DMS79 treated with DMSO at 0.1 percent for 48 hours (cell line): ENCODE measurements around the gene NAIF1.
"Not testable (repeated sequence)": the region's sequence is repeated elsewhere in the genome, so short reads cannot be mapped to it uniquely, and the experiment has no call there.

Experiments
- DNase-seq: peaks from one replicate; lab custom pipeline; 2025; lab: John Stamatoyannopoulos, UW

NAIF1 gene

GRCh38 chr9:128085943-128086342, 18.8 kb upstream of the NAIF1 start:
- no peak for DNase-seq

- no peak for DNase-seq
Observed at GRCh38 chr9:128084746-128085145, 17.6 kb upstream of the NAIF1 start.

- DNase-seq = no peak
Observed at GRCh38 chr9:128082151-128082550, 15.0 kb upstream of the NAIF1 start.

GRCh38 chr9:128081056-128081455, 13.9 kb upstream of the NAIF1 start:
- DNase-seq = no peak

- DNase-seq = no peak
Observed at GRCh38 chr9:128080206-128080605, 13.1 kb upstream of the NAIF1 start.

- DNase-seq = no peak
Observed at GRCh38 chr9:128078504-128079434, 11.6 kb upstream of the NAIF1 start.

- no peak for DNase-seq
Observed at GRCh38 chr9:128077847-128078503, 10.9 kb upstream of the NAIF1 start.

- DNase-seq = no peak
Observed at GRCh38 chr9:128073253-128073886, 6.2 kb upstream of the NAIF1 start.

GRCh38 chr9:128072144-128073021, 5.3 kb upstream of the NAIF1 start:
- DNase-seq = peak; percentile 83

GRCh38 chr9:128071475-128071874, 4.4 kb upstream of the NAIF1 start:
- not testable (repeated sequence) for DNase-seq

- no peak for DNase-seq
Observed at GRCh38 chr9:128070874-128071273, 3.8 kb upstream of the NAIF1 start.

GRCh38 chr9:128068386-128069205, 1.5 kb upstream of the NAIF1 start:
- DNase-seq = peak; percentile 47

- DNase-seq = peak; percentile 97
Observed at GRCh38 chr9:128067645-128068385, 695 bp upstream of the NAIF1 start, which contains the start of gene SLC25A25. Gene SLC25A25, plus strand, starts transcription at chr9:128068232. Its CDS starts 88 bp downstream, at chr9:128068320.

GRCh38 chr9:128065907-128066712, 1.0 kb downstream of the NAIF1 start:
- no peak for DNase-seq

- no peak for DNase-seq
Observed at GRCh38 chr9:128062846-128063831, 4.0 kb downstream of the NAIF1 start.

- no peak for DNase-seq
Observed at GRCh38 chr9:128062279-128062678, 4.8 kb downstream of the NAIF1 start.

- DNase-seq = no peak
Observed at GRCh38 chr9:128061275-128061960, 5.7 kb downstream of the NAIF1 start.
